ENCODE measurements around the gene SEMA4B.
"Not testable (repeated sequence)": the region's sequence is repeated elsewhere in the genome, so short reads cannot be mapped to it uniquely, and the experiment has no call there.

SEMA4B gene

DNA sequence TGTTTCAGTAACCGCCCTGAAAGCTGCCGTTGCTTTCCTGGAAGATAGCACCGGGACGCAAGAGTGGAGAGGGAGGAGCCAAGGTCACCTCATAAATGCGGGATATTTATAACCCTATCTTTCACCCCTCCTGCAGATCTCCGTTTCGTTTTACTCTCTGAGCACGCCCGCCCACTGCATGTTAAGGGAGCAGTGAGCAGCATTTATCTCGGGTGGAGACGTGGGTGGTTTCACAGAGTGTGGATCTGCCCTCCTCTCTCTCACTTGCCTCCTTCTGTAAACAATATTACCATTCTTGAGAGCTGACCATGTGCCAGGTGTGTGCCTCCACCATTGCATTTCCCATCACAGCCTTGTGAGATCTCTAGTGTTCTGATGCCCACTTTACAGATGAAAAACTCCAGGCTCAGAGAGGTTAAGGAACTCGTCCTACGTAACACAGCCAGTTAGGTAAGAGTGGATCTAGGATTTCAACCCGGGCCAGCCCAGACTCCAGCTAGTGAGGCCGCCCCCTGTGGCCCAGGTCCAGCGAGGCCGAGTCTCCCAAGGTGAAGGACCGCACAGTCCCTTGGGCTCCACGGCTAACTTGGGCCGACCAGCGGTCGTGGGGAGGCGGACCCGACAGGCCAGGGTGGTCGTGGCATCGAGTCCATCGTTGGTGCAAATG is 16.9 kb upstream of the SEMA4B start:
- DNase-seq (ENCODE audit: low spot score), result peak; percentile 76

GRCh38 chr15:90184786-90185704 is 16.1 kb upstream of the SEMA4B start:
- TF ChIP-seq CTCF (IDR thresholded peaks at IDR 0.05; ENCODE audit: extremely low read depth, missing control alignments), result no peak
- peak; percentile 86 for DNase-seq (ENCODE audit: low spot score)

More for the DNA sequence above, 16.9 kb upstream of the SEMA4B start:
- no peak for TF ChIP-seq CTCF (IDR thresholded peaks at IDR 0.05; ENCODE audit: extremely low read depth, missing control alignments)

- TF ChIP-seq CTCF (IDR thresholded peaks at IDR 0.05; ENCODE audit: extremely low read depth, missing control alignments), result no peak
- DNase-seq (ENCODE audit: low spot score), result no peak
These were observed 13.8 kb upstream of the SEMA4B start for GRCh38 chr15:90187257-90187868.

- DNase-seq (ENCODE audit: low spot score), result not testable (repeated sequence)
These were observed 13.1 kb upstream of the SEMA4B start for GRCh38 chr15:90188065-90188464.

DNA sequence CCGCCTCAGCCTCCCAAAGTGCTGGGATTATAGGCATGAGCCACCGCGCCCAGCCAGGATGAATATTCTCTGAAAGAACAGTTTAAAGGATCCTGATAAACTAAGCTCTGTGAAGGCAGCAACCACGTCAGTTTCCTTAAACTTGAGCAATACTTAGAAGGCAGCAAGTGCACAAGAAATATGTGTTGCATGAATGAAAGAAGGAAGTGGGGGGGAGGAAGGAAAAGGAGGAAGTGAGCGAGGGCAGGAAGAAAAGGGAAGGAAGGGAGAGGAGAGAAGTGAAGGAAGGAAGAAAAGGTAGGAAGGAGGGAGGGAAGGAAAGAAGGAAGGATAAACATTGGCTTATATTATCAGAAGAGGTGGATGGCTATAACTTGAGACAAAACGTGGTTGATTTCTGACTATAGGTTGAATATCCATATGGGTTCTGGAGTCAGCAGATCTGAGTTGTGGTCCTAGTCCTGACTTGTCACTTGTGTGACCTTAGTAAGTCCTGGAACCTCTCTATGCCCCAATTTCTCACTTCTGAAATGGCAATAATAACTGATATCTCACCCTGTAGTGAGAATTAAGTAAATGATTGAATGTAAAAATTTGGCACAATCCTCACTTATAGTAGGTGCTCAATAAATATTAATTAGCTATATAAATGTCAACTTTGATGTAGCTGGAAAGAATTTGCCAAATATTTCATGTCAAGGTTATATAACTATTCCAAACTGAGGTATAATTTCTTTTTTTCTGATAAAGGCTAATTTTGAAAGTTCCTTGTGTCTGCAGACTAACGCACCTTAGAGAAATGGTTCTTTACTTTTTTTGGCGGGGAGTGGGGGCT is 12.0 kb upstream of the SEMA4B start:
- no peak for DNase-seq (ENCODE audit: low spot score)
- TF ChIP-seq CTCF (IDR thresholded peaks at IDR 0.05; ENCODE audit: extremely low read depth, missing control alignments), result no peak

GRCh38 chr15:90189781-90190467 is 11.2 kb upstream of the SEMA4B start:
- TF ChIP-seq CTCF (IDR thresholded peaks at IDR 0.05; ENCODE audit: extremely low read depth, missing control alignments), result no peak
- DNase-seq (ENCODE audit: low spot score), result no peak
